Panc1 (cell line): ENCODE results near the gene NYAP2. TPM values are rescaled to one million over a fixed set of nuclear protein-coding genes. Genes with fewer than 3 reads are reported as not detected.

Source experiments
- ATAC-seq: fragments of 200-7000 bp; cut with Tn5 transposase; 2 replicates; pipeline ENCODE4 v1.9.1; 2020; ENCODE audit warnings: mild to moderate bottlenecking, moderate library complexity
- BruUV-seq: library from RNA; stranded (reverse); fragments of 400-500 nt; replicated peaks from 2 replicates; lab custom pipeline; 2021; lab: Mats Ljungman, UMichigan
- CTCF ChIA-PET: fragments of 300-600 bp; sonication (Branson Sonifier 250); formaldehyde crosslinking; loops from one replicate; lab custom pipeline; 2022; ENCODE audit warnings: antibody characterized with exemption; lab: Charles Lee
- POLR2A ChIA-PET: fragments of 300-600 bp; sonication (Branson Sonifier 250); formaldehyde crosslinking; loops from one replicate; lab custom pipeline; 2022; ENCODE audit warnings: antibody characterized with exemption; lab: Charles Lee
- DNase-seq: peaks from one replicate; pipeline ENCODE4 v3.0.0-alpha.2; 2010; ENCODE audit warnings: low read depth, low spot score
- H3K27ac ChIP-seq: 2 replicates; pipeline ENCODE4 v1.5.1; 2011; ENCODE audit warnings: mild to moderate bottlenecking, low read length, inconsistent platforms
- H3K27me3 ChIP-seq: fragments of 200-500 bp; sonication (Bioruptor generic); 2 replicates; pipeline ENCODE4 v1.6.0; 2014; ENCODE audit warnings: low read length, inconsistent platforms; ENCODE audit not compliant: control insufficient read depth, insufficient read depth
- H3K36me3 ChIP-seq: fragments of 200-500 bp; sonication (Bioruptor generic); 2 replicates; pipeline ENCODE4 v1.5.1; 2014; ENCODE audit warnings: inconsistent platforms, mild to moderate bottlenecking, low read length, moderate library complexity; ENCODE audit not compliant: control insufficient read depth, insufficient read depth
- H3K4me1 ChIP-seq: 2 replicates; pipeline ENCODE4 v1.5.1; 2011; ENCODE audit warnings: inconsistent platforms, mild to moderate bottlenecking, low read length, moderate library complexity; ENCODE audit not compliant: control insufficient read depth, insufficient read depth
- H3K4me3 ChIP-seq, 2 experiments: 2 replicates each; pipeline ENCODE4 v1.5.1; 2011 to 2012; ENCODE audit warnings: low read depth in 2 of 2, low read length in 2 of 2, mild to moderate bottlenecking in 2 of 2, inconsistent platforms in 1 of 2, moderate library complexity in 1 of 2
- H3K9me3 ChIP-seq: fragments of 200-500 bp; sonication (Bioruptor generic); 2 replicates; pipeline ENCODE4 v1.5.1; 2014; ENCODE audit warnings: low read depth, mild to moderate bottlenecking, inconsistent platforms, low read length, moderate library complexity; ENCODE audit not compliant: control insufficient read depth, insufficient read depth
- POLR2AphosphoS5 ChIP-seq: IDR thresholded peaks from 2 replicates; pipeline ENCODE4 v1.6.1; 2012; ENCODE audit warnings: mild to moderate bottlenecking, low read depth, low read length, moderate library complexity
- SIN3A ChIP-seq: IDR thresholded peaks from 2 replicates; pipeline ENCODE4 v1.6.1; 2012; ENCODE audit warnings: low read depth, mild to moderate bottlenecking, low read length, moderate library complexity, borderline replicate concordance; ENCODE audit not compliant: insufficient read depth
- TCF7L2 ChIP-seq: IDR thresholded peaks from 2 replicates; pipeline ENCODE4 v1.6.1; 2011; ENCODE audit warnings: mild to moderate bottlenecking, low read depth, low read length, inconsistent platforms
- in situ Hi-C: cut with HindIII; loops from 2 replicates; pipeline ENCODE4 v1.10.0; 2016; ENCODE audit warnings: low sequenced_read_pairs, low pct_unique_long_range_greater_than_20kb
- intact Hi-C: fragments of 100-400 bp; cut with micrococcal nuclease; formaldehyde crosslinking; loops from one replicate; pipeline ENCODE4 v1.10.0; 2022; ENCODE audit not compliant: unreplicated experiment
- total RNA-seq: library from RNA; stranded (reverse); gene quantifications from one replicate; pipeline ENCODE4 v1.2.1, GENCODE V29; 2021; ENCODE audit not compliant: unreplicated experiment
- TF ChIP-seq, protein P1 (sequence below): fragments of 450-650 bp; IDR thresholded peaks from 2 replicates; pipeline ENCODE4 v1.5.1; 2017; ENCODE audit warnings: mild to moderate bottlenecking
- TF ChIP-seq, protein P2 (sequence below), 2 experiments: IDR thresholded peaks; 2 replicates each; pipeline ENCODE4 v1.6.1; 2011 to 2012; ENCODE audit warnings: low read depth in 2 of 2, control low read depth in 1 of 2, low read length in 1 of 2, mild to moderate bottlenecking in 1 of 2, moderate library complexity in 1 of 2; ENCODE audit not compliant: insufficient read depth in 1 of 2

The NYAP2 gene
- total RNA-seq, 1 experiment from 2014 or later = not detected

DNA sequence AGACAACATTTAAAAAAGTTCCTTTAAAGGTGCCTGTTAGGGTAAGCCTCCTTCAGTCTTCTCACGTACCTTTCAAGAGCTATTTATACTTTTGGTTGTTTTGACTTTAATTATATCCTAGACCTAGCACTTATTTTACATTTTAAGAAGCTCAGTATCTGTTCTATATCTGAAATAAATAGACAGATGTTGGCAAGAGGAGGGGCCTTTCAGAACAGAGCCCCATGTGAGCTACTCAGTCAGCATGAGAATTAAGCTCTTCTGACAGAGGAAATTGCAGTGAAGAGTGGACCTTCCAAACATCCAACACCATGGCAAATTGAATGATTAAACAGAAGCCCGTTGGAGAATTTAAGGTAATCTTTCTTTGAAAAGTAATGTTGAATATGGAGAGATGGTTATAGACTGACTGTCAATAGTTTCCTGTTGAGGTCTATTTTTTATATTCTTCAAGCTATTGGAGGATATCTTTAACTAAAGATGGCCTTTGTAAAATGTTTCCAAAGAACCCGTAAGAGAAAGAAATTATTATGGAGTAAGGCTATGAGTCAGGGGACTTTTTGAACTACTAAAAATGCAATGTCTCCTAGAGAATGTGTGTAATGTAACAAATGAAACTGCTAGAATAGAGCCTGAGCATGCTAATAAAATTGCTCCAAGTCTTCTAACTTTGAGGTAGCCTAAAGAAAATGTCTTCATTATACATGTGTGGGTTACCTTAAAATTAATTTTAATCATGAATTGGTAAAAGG is 17.3 kb downstream of the NYAP2 start:
- intact Hi-C loops (no loop called here), in situ Hi-C loops (no loop called here)
- TF ChIP-seq, protein P1, sequence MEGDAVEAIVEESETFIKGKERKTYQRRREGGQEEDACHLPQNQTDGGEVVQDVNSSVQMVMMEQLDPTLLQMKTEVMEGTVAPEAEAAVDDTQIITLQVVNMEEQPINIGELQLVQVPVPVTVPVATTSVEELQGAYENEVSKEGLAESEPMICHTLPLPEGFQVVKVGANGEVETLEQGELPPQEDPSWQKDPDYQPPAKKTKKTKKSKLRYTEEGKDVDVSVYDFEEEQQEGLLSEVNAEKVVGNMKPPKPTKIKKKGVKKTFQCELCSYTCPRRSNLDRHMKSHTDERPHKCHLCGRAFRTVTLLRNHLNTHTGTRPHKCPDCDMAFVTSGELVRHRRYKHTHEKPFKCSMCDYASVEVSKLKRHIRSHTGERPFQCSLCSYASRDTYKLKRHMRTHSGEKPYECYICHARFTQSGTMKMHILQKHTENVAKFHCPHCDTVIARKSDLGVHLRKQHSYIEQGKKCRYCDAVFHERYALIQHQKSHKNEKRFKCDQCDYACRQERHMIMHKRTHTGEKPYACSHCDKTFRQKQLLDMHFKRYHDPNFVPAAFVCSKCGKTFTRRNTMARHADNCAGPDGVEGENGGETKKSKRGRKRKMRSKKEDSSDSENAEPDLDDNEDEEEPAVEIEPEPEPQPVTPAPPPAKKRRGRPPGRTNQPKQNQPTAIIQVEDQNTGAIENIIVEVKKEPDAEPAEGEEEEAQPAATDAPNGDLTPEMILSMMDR = no peak
- TF ChIP-seq TCF7L2 = no peak
- no peak for TF ChIP-seq POLR2AphosphoS5
- TF ChIP-seq, protein P2, sequence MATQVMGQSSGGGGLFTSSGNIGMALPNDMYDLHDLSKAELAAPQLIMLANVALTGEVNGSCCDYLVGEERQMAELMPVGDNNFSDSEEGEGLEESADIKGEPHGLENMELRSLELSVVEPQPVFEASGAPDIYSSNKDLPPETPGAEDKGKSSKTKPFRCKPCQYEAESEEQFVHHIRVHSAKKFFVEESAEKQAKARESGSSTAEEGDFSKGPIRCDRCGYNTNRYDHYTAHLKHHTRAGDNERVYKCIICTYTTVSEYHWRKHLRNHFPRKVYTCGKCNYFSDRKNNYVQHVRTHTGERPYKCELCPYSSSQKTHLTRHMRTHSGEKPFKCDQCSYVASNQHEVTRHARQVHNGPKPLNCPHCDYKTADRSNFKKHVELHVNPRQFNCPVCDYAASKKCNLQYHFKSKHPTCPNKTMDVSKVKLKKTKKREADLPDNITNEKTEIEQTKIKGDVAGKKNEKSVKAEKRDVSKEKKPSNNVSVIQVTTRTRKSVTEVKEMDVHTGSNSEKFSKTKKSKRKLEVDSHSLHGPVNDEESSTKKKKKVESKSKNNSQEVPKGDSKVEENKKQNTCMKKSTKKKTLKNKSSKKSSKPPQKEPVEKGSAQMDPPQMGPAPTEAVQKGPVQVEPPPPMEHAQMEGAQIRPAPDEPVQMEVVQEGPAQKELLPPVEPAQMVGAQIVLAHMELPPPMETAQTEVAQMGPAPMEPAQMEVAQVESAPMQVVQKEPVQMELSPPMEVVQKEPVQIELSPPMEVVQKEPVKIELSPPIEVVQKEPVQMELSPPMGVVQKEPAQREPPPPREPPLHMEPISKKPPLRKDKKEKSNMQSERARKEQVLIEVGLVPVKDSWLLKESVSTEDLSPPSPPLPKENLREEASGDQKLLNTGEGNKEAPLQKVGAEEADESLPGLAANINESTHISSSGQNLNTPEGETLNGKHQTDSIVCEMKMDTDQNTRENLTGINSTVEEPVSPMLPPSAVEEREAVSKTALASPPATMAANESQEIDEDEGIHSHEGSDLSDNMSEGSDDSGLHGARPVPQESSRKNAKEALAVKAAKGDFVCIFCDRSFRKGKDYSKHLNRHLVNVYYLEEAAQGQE (IDR thresholded peaks at IDR 0.05; ENCODE audit: insufficient read depth in 1 of 2, low read depth in 2 of 2, low read length in 1 of 2) = no peak
- no peak for TF ChIP-seq SIN3A
- BruUV-seq = no TSS peak
- POLR2A ChIA-PET = interaction anchor here (0.6 kb wide), 1 partner anchor 475 kb away, joined by 7 read pairs; no protein-coding TSS in a partner anchor
- H3K36me3 ChIP-seq = no peaks in the 10 kb centered on the region
- no peak for DNase-seq
- ATAC-seq = no peak
- H3K9me3 ChIP-seq = no peaks in the 10 kb centered on the region
- no peak overlapping the region for H3K4me3 ChIP-seq
- no peaks in the 10 kb centered on the region for H3K4me1 ChIP-seq
- no peaks in the 10 kb centered on the region for H3K27me3 ChIP-seq
- H3K27ac ChIP-seq = no peak overlapping the region
- CTCF ChIA-PET = no interaction called here

DNA sequence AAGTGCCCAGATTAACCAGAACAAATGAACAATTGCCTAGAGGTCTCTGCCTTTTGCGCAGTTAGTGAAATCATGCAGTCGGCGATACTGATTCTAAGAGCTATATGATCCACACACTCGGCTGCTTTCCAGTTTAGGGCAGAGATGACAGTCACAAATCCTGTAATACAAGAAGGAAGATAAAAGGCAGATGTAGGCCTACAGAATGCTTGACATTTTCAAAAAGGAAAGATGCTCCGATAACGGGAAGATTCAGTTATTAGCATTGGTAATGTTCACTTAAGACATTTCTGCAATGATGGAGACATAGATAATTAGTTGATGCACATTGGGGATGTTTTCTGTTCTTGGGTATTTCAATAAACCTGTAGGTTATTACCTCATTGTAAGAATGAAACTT is 19.5 kb downstream of the NYAP2 start:
- H3K4me3 ChIP-seq = no peak overlapping the region
- BruUV-seq = no TSS peak
- DNase-seq (no peak), ATAC-seq (no peak)
- no peak overlapping the region for H3K27ac ChIP-seq
- no peaks in the 10 kb centered on the region for H3K9me3 ChIP-seq
- no peaks in the 10 kb centered on the region for H3K36me3 ChIP-seq
- ChIA-PET POLR2A (no interaction called here), CTCF (no interaction called here)
- TF ChIP-seq, protein P1 = no peak
- TF ChIP-seq POLR2AphosphoS5 (no peak), SIN3A (no peak), TCF7L2 (no peak)
- TF ChIP-seq, protein P2 (IDR thresholded peaks at IDR 0.05; ENCODE audit: insufficient read depth in 1 of 2, low read depth in 2 of 2, low read length in 1 of 2) = no peak
- intact Hi-C loops (no loop called here), in situ Hi-C loops (no loop called here)
- H3K27me3 ChIP-seq = no peaks in the 10 kb centered on the region
- H3K4me1 ChIP-seq = no peaks in the 10 kb centered on the region
